Pancreas (tissue), 10 donors: ENCODE data around the gene NCS1. TPM values are rescaled to one million over a fixed set of nuclear protein-coding genes. Genes with fewer than 3 reads are reported as not detected.

ENCODE experiments used
- ATAC-seq, 4 donors: fragments of 200-7000 bp; cut with Tn5 transposase; one replicate each; pipeline versions ENCODE4 v1.8.0 to v1.9.1; 2020; ENCODE audit warnings: mild to moderate bottlenecking in 4 of 4, moderate library complexity in 4 of 4
- DNase-seq, 6 donors: peaks; one replicate each; pipeline ENCODE4 v3.0.0-alpha.2; 2020
- FAIRE-seq: peaks from 2 replicates; lab custom pipeline; 2012; peaks lifted over from hg19 to GRCh38; lab: Jason Lieb, UNC
- H3K27ac ChIP-seq, 4 donors: fragments of 200-600 bp; sonication (generic); 1 replicate in 3 of 4; 2 replicates in 1 of 4; pipeline versions ENCODE4 v1.5.0 to v1.8.0; 2020
- H3K27me3 ChIP-seq, 4 donors: fragments of 200-600 bp; one replicate each; pipeline ENCODE4 v1.8.0; 2021
- H3K36me3 ChIP-seq, 3 donors: fragments of 200-600 bp; sonication (generic) in 1 of 3; one replicate each; pipeline versions ENCODE4 v1.5.0 to v1.8.0; 2020 to 2021
- H3K4me1 ChIP-seq, 3 donors: fragments of 200-600 bp; one replicate each; pipeline ENCODE4 v1.8.0; 2021
- H3K4me3 ChIP-seq, 4 donors: fragments of 200-600 bp; sonication (generic) in 2 of 4; one replicate each; pipeline versions ENCODE4 v1.5.0 to v1.8.0; 2020 to 2021
- H3K9me3 ChIP-seq, 4 donors: fragments of 200-600 bp; one replicate each; pipeline ENCODE4 v1.8.0; 2021
- CTCF ChIP-seq, 4 donors: fragments of 200-600 bp; sonication (generic) in 3 of 4; IDR thresholded peaks; one replicate each; pipeline versions ENCODE4 v1.5.0 to v1.8.0; 2021; ENCODE audit warnings: antibody characterized with exemption in 4 of 4
- WGBS, 2 donors: extraction: QIAGEN DNeasy Blood & Tissue Kit; methylation state at CpG; one replicate each; pipeline ENCODE4 v1.1.7; 2013; 5-methylcytosine and 5-hydroxymethylcytosine counted together
- intact Hi-C, 3 donors: fragments of 100-400 bp; cut with DNase I; formaldehyde crosslinking; loops; one replicate each; pipeline versions ENCODE4 v1.11.1 to v1.14.2; 2022
- polyA plus RNA-seq, 2 donors: library from polyadenylated mRNA; stranded (reverse); fragments of 200-250 nt; gene quantifications; one replicate each; pipeline ENCODE4 v1.2.3, GENCODE V29; 2013
- total RNA-seq, 6 donors: library from RNA; stranded (reverse); fragmentation: NEBNext Ultra II Directional in 4 of 6; extraction: Animal tissue kit (Norgen Biotek cat#: 25700) in 4 of 6; gene quantifications; one replicate each; pipeline versions ENCODE4 v1.2.1 to v1.2.4, GENCODE V29; 2021 to 2023
- donor health status: healthy with polysubstance abuse.
- donor health status: DM: no; HTN: no; CAD: no; lungs with moderate emphysema.
- donor health status: DM: no; HTN: no; CAD: no.
- donor health status: control.
- donor health status: control.
- donor health status: Bipolar disorder and iron deficiency.
- donor health status: DM: yes; HTN: yes; CAD: no.
- donor health status: DM: no; HTN: no; CAD: no.
- donor health status: DM: no; HTN: no; CAD: no.
- donor health status: DM: yes; HTN: yes; CAD: no.

The NCS1 gene
- total and polyA plus RNA-seq, 8 donors = 3.0 to 8.6 (median 4.9) TPM

- Histone ChIP-seq H3K4me1 (peaks cover 0 to 8% (median 0%) of the 10 kb centered on the region in 3 donors), H3K9me3 (no peaks in the 10 kb centered on the region), H3K4me3 (no peak overlapping the region), H3K27me3 (no peaks in the 10 kb centered on the region), H3K27ac (no peak overlapping the region), H3K36me3 (no peaks in the 10 kb centered on the region)
- no peak for ATAC-seq
- FAIRE-seq = no peak
- 86 to 94% methylated on average over 8 of the region's 8 CpGs for WGBS, 2 donors
- DNase-seq = no peak
- intact Hi-C loops = no loop called here
- TF ChIP-seq CTCF (IDR thresholded peaks at IDR 0.05) = no peak
Observed at GRCh38 chr9:130199605-130200004, 27.4 kb downstream of the NCS1 start.

- 74 to 78% methylated on average over 14 to 17 of the region's 17 CpGs for WGBS, 2 donors
- ATAC-seq = no peak
- no peak for FAIRE-seq
- Histone ChIP-seq H3K27me3 (no peaks in the 10 kb centered on the region), H3K4me1 (peaks cover 0 to 8% (median 0%) of the 10 kb centered on the region in 3 donors), H3K36me3 (no peaks in the 10 kb centered on the region), H3K27ac (no peak overlapping the region), H3K9me3 (no peaks in the 10 kb centered on the region), H3K4me3 (no peak overlapping the region)
- TF ChIP-seq CTCF (IDR thresholded peaks at IDR 0.05) = no peak
- intact Hi-C loops = no loop called here
- peak in 1 of 6 donors; percentile 50 for DNase-seq
Observed at GRCh38 chr9:130200038-130200849, 28.0 kb downstream of the NCS1 start.

- DNase-seq (peak in 1 of 6 donors; percentile 32), ATAC-seq (peak in 2 of 4 donors; percentile 9 to 11), FAIRE-seq (no peak)
- Histone ChIP-seq H3K36me3 (no peaks in the 10 kb centered on the region), H3K27me3 (no peaks in the 10 kb centered on the region), H3K4me3 (no peak overlapping the region), H3K9me3 (no peaks in the 10 kb centered on the region), H3K27ac (no peak overlapping the region), H3K4me1 (peaks cover 0 to 4% (median 0%) of the 10 kb centered on the region in 3 donors)
- 79 to 83% methylated on average over 11 to 12 of the region's 12 CpGs for WGBS, 2 donors
- no peak for TF ChIP-seq CTCF (IDR thresholded peaks at IDR 0.05)
- intact Hi-C loops = no loop called here
Observed at GRCh38 chr9:130201399-130201873, 29.2 kb downstream of the NCS1 start.

- Histone ChIP-seq H3K27ac (no peak overlapping the region), H3K4me3 (no peak overlapping the region), H3K27me3 (no peaks in the 10 kb centered on the region), H3K36me3 (no peaks in the 10 kb centered on the region), H3K4me1 (no peaks in the 10 kb centered on the region), H3K9me3 (no peaks in the 10 kb centered on the region)
- intact Hi-C loops = no loop called here
- DNase-seq = peak in 1 of 6 donors; percentile 30
- no peak for ATAC-seq
- no peak for TF ChIP-seq CTCF (IDR thresholded peaks at IDR 0.05)
- WGBS, 2 donors = 81 to 85% methylated on average over 8 of the region's 8 CpGs
- FAIRE-seq = no peak
Observed at GRCh38 chr9:130201974-130202373, 29.8 kb downstream of the NCS1 start.

GRCh38 chr9:130204341-130204740, 32.1 kb downstream of the NCS1 start:
- Histone ChIP-seq H3K9me3 (no peaks in the 10 kb centered on the region), H3K4me1 (no peaks in the 10 kb centered on the region), H3K27ac (no peak overlapping the region), H3K4me3 (no peak overlapping the region), H3K36me3 (no peaks in the 10 kb centered on the region), H3K27me3 (no peaks in the 10 kb centered on the region)
- no peak for DNase-seq
- intact Hi-C loops = no loop called here
- 95 to 98% methylated on average over 5 of the region's 5 CpGs for WGBS, 2 donors
- FAIRE-seq = no peak
- no peak for ATAC-seq
- TF ChIP-seq CTCF (IDR thresholded peaks at IDR 0.05) = no peak
